OCI-LY3 (cell line): ENCODE results near the gene C16orf86.

Experiments used
- H2AFZ ChIP-seq: fragments of 200-600, 300-600 bp; shearing (Covaris generic); 2 replicates; pipeline ENCODE4 v1.6.0; 2014; ENCODE audit warnings: antibody characterized with exemption, low read depth, low read length
- H3K27ac ChIP-seq: fragments of 200-600, 300-600 bp; sonication (generic); 2 replicates; pipeline ENCODE4 v1.5.1; 2014; ENCODE audit warnings: mild to moderate bottlenecking, low read length, moderate library complexity, mixed read lengths
- H3K27me3 ChIP-seq: fragments of 200-600, 300-600 bp; sonication (generic); 2 replicates; pipeline ENCODE4 v1.6.1; 2014; ENCODE audit warnings: low read depth, low read length, mixed read lengths
- H3K36me3 ChIP-seq: fragments of 200-600, 300-600 bp; sonication (generic); replicated peaks from 2 replicates; pipeline ENCODE3; 2014; ENCODE audit warnings: low read depth, low read length, mixed read lengths
- H3K4me1 ChIP-seq: fragments of 300-600, 200-600 bp; sonication (generic); 2 replicates; pipeline ENCODE4 v1.6.1; 2014; ENCODE audit warnings: low read length, mixed read lengths
- H3K4me2 ChIP-seq: fragments of 200-600, 300-600 bp; sonication (generic); 2 replicates; pipeline ENCODE4 v1.6.1; 2014; ENCODE audit warnings: low read length, mixed read lengths
- H3K4me3 ChIP-seq: fragments of 300-600, 200-600 bp; sonication (generic); 2 replicates; pipeline ENCODE4 v1.5.1; 2014; ENCODE audit warnings: antibody characterized with exemption, mild to moderate bottlenecking, low read length, moderate library complexity
- H3K79me2 ChIP-seq: fragments of 300-600, 200-600 bp; shearing (Covaris generic); 2 replicates; pipeline ENCODE4 v1.6.1; 2014; ENCODE audit warnings: mild to moderate bottlenecking, low read length, mixed read lengths
- H3K9ac ChIP-seq: fragments of 300-600, 200-600 bp; shearing (Covaris generic); 2 replicates; pipeline ENCODE4 v1.6.0; 2014; ENCODE audit warnings: mild to moderate bottlenecking, low read length, moderate library complexity
- H3K9me3 ChIP-seq: fragments of 200-600, 300-600 bp; shearing (Covaris generic); 2 replicates; pipeline ENCODE4 v1.6.1; 2014; ENCODE audit warnings: low read length, mixed read lengths; ENCODE audit not compliant: insufficient read depth
- H4K20me1 ChIP-seq: fragments of 200-600, 300-600 bp; sonication (generic); 2 replicates; pipeline ENCODE4 v1.6.1; 2016; ENCODE audit warnings: low read length, mixed read lengths; ENCODE audit not compliant: insufficient read depth
- CTCF ChIP-seq: fragments of 200-600, 300-600 bp; sonication (generic); IDR thresholded peaks from 2 replicates; pipeline ENCODE4 v1.5.1; 2014; ENCODE audit warnings: antibody characterized with exemption, low read length, low read depth
- EZH2phosphoT487 ChIP-seq: fragments of 200-600 bp; shearing (Covaris generic); IDR thresholded peaks from 2 replicates; pipeline ENCODE4 v1.6.1; 2018; ENCODE audit warnings: antibody characterized with exemption, mixed run types, low read depth

Gene C16orf86

DNA sequence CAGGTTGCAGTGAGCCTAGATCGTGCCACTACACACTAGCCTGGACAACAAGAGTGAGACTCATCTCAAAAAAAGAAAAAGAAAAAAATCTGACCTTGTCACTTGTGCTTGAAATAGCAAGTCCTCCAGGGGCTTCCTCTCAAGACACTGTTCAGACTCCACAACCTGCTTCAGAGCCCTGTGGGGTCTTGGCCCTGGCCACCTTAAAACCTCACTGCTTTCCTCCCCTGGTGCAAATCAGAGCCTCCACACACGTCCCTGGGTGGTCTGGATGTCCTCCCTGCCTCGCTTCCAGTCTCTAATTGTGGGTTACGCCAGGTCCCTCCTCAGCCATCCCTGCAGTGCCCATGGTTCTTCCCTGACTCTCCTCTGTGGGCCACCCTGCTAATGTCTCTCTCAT is 11.3 kb upstream of the C16orf86 start:
- no peak overlapping the region for H2AFZ ChIP-seq
- TF ChIP-seq EZH2phosphoT487 (no peak), CTCF (no peak)
- H3K4me1 ChIP-seq: peaks cover 7% of the 10 kb centered on the region
- no peaks in the 10 kb centered on the region for H3K27me3 ChIP-seq
- no peak overlapping the region for H3K4me3 ChIP-seq
- H3K27ac ChIP-seq: no peak overlapping the region
- H3K79me2 ChIP-seq: peaks cover 19% of the 10 kb centered on the region
- peaks cover 24% of the 10 kb centered on the region for H3K36me3 ChIP-seq
- H3K4me2 ChIP-seq: no peak overlapping the region
- H3K9me3 ChIP-seq: no peaks in the 10 kb centered on the region
- no peaks in the 10 kb centered on the region for H4K20me1 ChIP-seq
- no peak overlapping the region for H3K9ac ChIP-seq

DNA sequence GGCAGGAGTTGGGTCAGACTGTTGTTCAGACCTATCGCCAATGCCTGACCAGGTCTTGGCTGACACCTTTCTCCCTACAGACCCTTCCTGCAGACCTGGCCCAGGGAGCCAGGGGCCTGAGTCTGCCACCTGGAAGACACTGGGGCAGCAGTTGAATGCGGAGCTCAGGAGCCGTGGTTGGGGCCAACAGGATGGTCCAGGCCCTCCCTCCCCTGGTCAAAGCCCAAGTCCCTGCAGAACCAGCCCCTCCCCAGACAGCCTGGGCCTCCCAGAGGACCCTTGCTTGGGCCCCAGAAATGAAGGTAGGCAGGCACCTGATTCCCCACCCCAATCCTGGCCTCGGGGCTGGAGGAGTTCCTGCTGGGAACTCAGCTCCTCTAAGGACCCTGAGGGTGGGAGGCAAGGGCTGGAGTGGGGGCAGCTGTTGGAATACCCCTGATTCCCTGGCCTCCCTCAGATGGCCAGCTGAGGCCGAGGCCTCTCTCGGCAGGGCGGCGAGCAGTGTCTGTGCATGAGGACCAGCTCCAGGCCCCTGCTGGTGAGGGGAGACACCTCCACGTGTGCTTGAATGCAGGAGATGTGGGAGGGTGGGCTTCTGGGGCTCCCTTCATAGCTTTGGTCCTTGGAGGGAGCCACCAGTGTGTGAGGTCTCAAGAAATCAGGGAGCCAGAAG is 10.1 kb upstream of the C16orf86 start:
- peaks cover 19% of the 10 kb centered on the region for H3K79me2 ChIP-seq

DNA sequence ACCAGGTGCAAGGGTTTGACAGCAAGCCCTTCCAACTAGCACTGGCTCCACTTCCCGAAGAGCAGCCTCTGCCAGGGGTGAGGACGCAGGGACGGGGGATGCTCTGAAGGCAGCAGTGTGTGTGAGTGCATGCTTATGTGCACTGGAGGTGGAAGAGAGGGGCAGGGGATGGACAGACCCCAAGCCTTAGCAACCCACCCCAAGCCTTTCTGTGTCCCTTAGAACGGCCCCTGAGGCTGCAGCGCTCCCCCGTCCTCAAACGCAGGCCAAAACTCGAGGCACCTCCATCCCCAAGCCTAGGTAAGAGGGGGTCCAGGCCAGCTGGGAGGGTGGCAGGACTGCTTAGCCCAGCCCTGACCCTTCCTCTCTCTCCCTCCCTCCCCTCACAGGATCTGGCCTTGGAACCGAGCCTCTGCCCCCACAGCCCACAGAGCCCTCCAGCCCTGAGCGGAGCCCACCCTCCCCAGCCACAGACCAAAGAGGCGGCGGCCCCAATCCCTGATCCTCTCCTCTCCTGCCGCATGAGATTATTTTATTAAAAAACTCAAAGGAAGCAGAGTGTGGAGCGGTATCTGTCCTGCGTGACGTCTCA is 9.5 kb upstream of the C16orf86 start:
- TF ChIP-seq CTCF: no peak
- TF ChIP-seq EZH2phosphoT487: no peak
- Histone ChIP-seq H3K79me2 (peaks cover 19% of the 10 kb centered on the region), H3K36me3 (peaks cover 24% of the 10 kb centered on the region), H3K4me1 (peaks cover 13% of the 10 kb centered on the region), H4K20me1 (no peaks in the 10 kb centered on the region), H3K27ac (no peak overlapping the region), H2AFZ (no peak overlapping the region), H3K27me3 (no peaks in the 10 kb centered on the region), H3K4me3 (no peak overlapping the region), H3K9me3 (no peaks in the 10 kb centered on the region), H3K4me2 (no peak overlapping the region), H3K9ac (no peak overlapping the region)

More for the DNA sequence above, 10.1 kb upstream of the C16orf86 start:
- Histone ChIP-seq H3K4me3 (no peak overlapping the region), H3K4me2 (no peak overlapping the region), H3K9me3 (no peaks in the 10 kb centered on the region), H3K27me3 (no peaks in the 10 kb centered on the region), H2AFZ (no peak overlapping the region), H3K4me1 (peaks cover 13% of the 10 kb centered on the region), H4K20me1 (no peaks in the 10 kb centered on the region), H3K36me3 (peaks cover 24% of the 10 kb centered on the region), H3K27ac (no peak overlapping the region), H3K9ac (no peak overlapping the region)
- TF ChIP-seq EZH2phosphoT487 (no peak), CTCF (no peak)

DNA sequence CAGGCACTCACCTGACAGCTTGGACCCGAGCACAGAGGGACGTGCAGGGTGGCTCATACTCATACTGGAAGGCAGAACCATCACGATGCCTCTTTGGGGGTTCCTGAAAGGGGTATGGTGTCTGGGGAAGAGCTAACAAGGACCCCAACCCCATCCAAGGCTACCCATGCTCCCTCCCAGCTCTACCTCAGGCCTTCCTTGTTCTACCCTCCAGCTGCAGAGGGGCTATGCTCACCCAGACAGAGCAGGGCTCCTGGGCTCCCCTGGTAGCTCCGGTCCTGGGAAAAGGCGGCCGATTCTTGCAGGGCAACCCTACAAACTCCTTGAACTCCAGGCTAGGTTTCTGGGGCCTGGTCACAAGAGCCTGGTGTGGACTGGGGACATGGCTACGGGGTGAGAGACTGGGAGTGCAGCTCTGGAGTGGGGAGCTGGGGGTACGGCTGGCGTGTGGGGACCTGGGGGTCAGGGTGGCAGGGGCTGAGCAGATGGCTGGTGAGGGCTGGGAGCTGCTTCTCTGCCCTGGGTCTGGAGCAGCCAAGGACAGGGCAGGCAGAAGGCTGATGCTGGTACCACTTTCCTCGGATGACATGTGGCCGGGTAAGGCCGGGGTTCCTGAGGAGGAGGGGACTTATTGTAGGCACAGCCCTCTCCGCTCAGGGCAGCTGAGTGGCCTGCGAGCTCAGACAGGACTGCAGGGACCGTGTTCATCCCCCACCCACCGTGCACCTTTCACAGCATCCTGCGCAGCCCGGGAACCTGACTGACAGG is 8.7 kb upstream of the C16orf86 start:
- H3K4me2 ChIP-seq: no peak overlapping the region
- H3K36me3 ChIP-seq: peaks cover 24% of the 10 kb centered on the region
- no peaks in the 10 kb centered on the region for H3K9me3 ChIP-seq
- H4K20me1 ChIP-seq: no peaks in the 10 kb centered on the region
- peaks cover 13% of the 10 kb centered on the region for H3K4me1 ChIP-seq
- no peaks in the 10 kb centered on the region for H3K27me3 ChIP-seq
- H2AFZ ChIP-seq: no peak overlapping the region
- H3K27ac ChIP-seq: no peak overlapping the region
- H3K9ac ChIP-seq: no peak overlapping the region
- H3K4me3 ChIP-seq: no peak overlapping the region
- no peak for TF ChIP-seq CTCF
- TF ChIP-seq EZH2phosphoT487: no peak
- peaks cover 19% of the 10 kb centered on the region for H3K79me2 ChIP-seq
